NCI-H2196 treated with DMSO at 0.1 percent for 48 hours (cell line): Measurements from ENCODE around the gene TANGO6.

Source experiments
- DNase-seq: peaks from one replicate; lab custom pipeline; 2025; ENCODE audit not compliant: unreplicated experiment; lab: John Stamatoyannopoulos, UW

Gene TANGO6

GRCh38 chr16:69088684-69089083 lies 245.4 kb downstream of the TANGO6 start:
- no peak for DNase-seq

GRCh38 chr16:69089091-69089910 lies 246.0 kb downstream of the TANGO6 start:
- peak; percentile 29 for DNase-seq

DNA sequence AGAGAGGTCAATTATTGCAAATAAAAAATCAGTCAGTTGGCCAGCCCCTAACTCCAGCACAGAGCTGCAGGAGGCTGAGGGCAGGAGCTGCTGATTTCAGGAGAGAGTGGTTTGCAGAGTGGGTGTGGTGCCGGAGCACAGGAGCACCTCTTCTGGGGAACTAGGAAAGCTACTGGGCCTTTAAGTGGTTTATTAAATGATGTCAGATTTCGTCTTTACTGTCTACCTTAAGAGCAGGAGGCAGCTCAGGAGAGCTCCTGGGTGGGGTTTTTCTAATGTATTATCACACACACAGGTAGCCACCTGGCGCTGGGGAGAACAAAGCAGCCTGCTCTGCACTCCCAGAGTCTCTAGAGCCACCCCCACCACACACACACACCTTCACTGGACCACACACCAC lies 250.6 kb downstream of the TANGO6 start:
- no peak for DNase-seq

DNA sequence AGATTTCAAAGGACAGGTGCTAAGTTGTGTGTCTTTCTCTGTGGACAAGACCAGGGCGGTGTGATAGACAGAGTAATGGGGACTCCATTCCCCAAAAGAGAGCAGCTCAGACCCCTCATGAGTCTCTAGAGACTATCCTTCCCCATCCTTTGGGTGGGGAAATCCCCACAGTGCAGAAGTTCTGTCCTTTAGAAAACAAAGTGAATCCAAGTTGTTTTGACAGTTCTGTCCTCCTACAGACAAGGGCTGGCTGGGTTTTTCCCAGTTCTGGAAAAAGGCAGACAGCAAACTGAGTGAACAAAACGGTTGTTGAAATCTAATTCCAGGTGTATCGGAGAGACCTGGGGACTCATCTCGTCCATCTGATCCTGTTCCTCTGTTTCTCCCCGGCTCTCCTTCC lies 251.2 kb downstream of the TANGO6 start:
- DNase-seq, result no peak

- DNase-seq, result no peak
These were observed 251.9 kb downstream of the TANGO6 start for GRCh38 chr16:69095193-69095592.

GRCh38 chr16:69100071-69100691 lies 256.9 kb downstream of the TANGO6 start:
- peak; percentile 25 for DNase-seq

- no peak for DNase-seq
These were observed 262.4 kb downstream of the TANGO6 start, which contains the start of gene HAS3 for GRCh38 chr16:69105501-69106361. Gene HAS3 (plus strand): TSS chr16:69105653. CDS start chr16:69109396, 3,743 bp downstream.

GRCh38 chr16:69106491-69107315 lies 263.4 kb downstream of the TANGO6 start:
- no peak for DNase-seq

- DNase-seq, result no peak
These were observed 264.1 kb downstream of the TANGO6 start for GRCh38 chr16:69107316-69107962.

GRCh38 chr16:69108064-69108904 lies 265.0 kb downstream of the TANGO6 start:
- no peak for DNase-seq

DNA sequence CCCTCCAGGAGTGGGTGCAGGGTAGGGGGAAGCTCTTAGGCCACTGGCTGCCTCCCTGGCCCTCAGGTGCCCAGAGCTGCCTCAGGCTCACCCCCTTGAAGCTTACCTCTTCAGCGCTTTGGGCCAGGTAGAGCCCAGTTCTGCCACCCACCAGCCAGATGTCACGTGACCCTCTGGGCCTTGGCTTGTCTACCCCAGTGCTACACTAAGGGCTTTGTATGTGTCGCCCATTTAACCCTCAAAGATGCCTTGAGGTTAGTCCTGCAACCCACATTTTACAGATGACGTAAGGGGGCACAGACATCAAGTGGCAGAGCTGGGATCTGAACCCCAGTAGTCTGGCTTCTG lies 265.5 kb downstream of the TANGO6 start:
- no peak for DNase-seq

- DNase-seq, result no peak
These were observed 266.3 kb downstream of the TANGO6 start for GRCh38 chr16:69109486-69110270.

GRCh38 chr16:69110406-69110805 lies 267.1 kb downstream of the TANGO6 start:
- DNase-seq, result no peak

- DNase-seq, result no peak
These were observed 268.0 kb downstream of the TANGO6 start for GRCh38 chr16:69111216-69111875.

DNA sequence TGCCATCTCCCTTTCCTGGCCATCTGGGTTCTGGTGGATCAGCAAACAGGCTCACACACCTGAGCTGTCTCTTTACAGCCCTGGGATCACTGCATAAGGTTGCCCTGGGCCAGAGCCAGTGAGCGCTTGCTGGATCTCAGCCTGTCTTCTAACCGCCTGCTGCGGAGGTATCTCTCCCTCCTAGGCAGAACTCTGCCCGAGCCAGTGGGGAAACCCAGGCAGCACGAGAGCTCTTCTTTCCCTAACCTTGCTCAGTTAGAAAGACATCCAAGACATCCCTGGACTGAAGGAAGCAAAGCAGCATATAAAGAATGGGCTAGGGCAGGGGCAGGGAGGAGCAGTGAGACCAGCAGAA lies 268.5 kb downstream of the TANGO6 start:
- DNase-seq, result no peak

GRCh38 chr16:69112285-69113129 lies 269.2 kb downstream of the TANGO6 start:
- no peak for DNase-seq

GRCh38 chr16:69113216-69113615 lies 269.9 kb downstream of the TANGO6 start:
- no peak for DNase-seq
